Posterior cingulate gyrus (tissue), 11 donors: ENCODE measurements around the gene TMPRSS4.

Source experiments
- DNase-seq, 10 donors: peaks; one replicate each; pipeline versions ENCODE4 v3.0.0 to v3.0.0-alpha.2; 2020 to 2021; ENCODE audit warnings: mixed read lengths in 3 of 10
- intact Hi-C: fragments of 100-400 bp; cut with DNase I; formaldehyde crosslinking; loops from one replicate; pipeline ENCODE4 v1.15.1; 2023

Gene TMPRSS4

GRCh38 chr11:118098996-118099837 lies 22.3 kb downstream of the TMPRSS4 start:
- peak in 3 of 10 donors; percentile 29 to 87 (median 84) for DNase-seq
- intact Hi-C loops: no loop called here

GRCh38 chr11:118099838-118100556 lies 23.1 kb downstream of the TMPRSS4 start:
- no peak for DNase-seq

DNA sequence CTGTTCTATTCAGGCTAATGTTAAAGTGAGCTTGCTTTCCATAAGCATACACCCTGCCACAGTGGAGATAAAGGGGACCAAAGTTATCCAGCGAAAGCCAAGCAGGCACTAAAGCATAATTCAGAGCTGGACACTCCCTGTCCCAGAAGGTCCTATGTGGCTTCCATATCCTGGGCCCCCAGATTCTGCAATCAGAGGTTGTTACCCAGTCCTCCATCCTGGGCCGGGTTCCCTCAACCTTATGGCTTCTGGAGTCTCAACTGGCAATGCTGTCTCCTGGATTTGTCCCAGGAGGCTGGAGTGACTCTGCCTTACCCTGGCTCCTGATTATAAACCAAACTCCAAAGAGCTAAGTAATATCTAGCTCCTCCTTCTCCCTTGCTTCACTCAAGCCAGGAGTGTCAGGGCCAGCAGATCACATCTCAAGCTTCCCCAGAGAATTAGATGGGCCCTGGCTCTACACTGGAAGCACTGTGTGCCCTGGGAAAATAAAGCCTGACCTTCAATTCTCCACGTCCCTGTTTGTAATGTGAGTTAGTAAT lies 23.9 kb downstream of the TMPRSS4 start:
- intact Hi-C loops: no loop called here
- peak in 1 of 10 donors; percentile 16 for DNase-seq

More at GRCh38 chr11:118099838-118100556, 23.1 kb downstream of the TMPRSS4 start:
- intact Hi-C loops: no loop called here

DNA sequence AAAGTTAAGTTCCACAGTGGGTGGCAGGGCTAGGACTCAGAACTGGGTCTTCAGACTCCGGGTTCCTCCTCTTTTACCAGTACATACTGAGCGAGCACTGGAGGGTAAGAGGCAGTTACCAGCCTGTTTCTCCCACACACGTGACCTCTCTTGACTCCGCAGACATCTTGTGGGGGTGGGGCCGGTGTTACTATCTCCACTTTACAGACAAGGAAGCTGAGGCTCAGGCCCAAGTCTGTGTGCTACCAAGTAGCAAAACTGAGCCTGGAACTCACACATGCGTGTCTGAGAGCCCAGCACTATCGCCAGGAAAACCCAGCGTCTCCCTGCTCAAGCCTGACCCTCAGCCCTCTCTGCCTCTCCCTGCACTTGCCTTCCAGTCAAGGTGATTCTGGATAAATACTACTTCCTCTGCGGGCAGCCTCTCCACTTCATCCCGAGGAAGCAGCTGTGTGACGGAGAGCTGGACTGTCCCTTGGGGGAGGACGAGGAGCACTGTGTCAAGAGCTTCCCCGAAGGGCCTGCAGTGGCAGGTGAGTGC lies 25.9 kb downstream of the TMPRSS4 start:
- peak in 1 of 10 donors; percentile 49 for DNase-seq
- intact Hi-C loops: no loop called here

- intact Hi-C loops: no loop called here
- DNase-seq: peak in 1 of 10 donors; percentile 55
These were observed 27.6 kb downstream of the TMPRSS4 start for GRCh38 chr11:118104491-118104890.

DNA sequence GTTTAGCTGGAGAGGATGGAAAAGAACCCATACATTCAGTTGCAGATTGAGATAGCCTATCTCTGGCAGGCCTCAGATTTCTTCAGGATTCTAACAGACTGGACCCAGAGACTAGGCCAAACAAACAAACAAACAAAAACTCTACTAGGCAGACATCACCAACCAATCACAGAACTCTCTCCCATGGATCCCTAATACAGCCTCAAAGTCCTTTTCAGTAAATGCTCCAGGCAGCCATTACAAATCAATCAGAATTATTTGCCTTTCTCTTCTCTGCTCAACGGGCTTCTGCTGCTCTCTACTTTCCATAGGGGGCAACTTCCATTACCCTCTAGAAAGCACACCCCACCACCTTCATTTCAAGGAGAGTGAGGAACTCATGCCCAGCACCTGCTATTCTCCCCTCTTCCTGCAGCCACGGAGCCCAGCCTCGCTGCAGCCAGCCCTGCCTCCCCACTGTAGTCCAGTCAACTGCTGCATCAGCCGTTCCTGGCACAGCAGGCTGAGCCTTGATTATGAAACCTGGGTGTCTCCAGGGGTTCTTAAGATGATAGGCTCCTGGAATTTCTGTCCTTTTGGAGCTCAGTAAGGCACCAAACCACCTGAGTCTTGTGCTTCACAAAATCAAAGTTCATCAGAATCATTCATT lies 28.9 kb downstream of the TMPRSS4 start:
- peak in 1 of 10 donors; percentile 24 for DNase-seq
- intact Hi-C loops: no loop called here

- intact Hi-C loops: no loop called here
- no peak for DNase-seq
These were observed 30.0 kb downstream of the TMPRSS4 start for GRCh38 chr11:118106789-118107335.

DNA sequence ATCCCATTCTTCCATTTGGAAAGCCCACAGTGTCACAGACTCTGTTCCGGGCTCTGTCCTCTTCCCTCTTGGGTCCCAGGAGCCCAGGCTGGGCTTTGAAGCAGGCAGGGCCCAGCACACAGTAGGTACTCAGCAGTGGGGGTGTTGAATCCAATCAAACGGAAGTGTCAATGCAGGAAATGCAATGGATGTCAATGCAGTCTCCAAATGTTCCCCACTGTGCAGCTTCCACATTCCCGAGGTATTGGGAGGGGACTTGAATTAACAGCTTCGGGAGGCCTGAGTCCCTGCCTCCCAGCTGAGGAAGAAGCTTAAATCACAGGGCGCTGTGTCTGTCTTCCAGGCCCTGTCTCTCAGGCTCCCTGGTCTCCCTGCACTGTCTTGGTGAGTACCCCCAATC lies 31.6 kb downstream of the TMPRSS4 start:
- DNase-seq: peak in 1 of 10 donors; percentile 49
- intact Hi-C loops: no loop called here

DNA sequence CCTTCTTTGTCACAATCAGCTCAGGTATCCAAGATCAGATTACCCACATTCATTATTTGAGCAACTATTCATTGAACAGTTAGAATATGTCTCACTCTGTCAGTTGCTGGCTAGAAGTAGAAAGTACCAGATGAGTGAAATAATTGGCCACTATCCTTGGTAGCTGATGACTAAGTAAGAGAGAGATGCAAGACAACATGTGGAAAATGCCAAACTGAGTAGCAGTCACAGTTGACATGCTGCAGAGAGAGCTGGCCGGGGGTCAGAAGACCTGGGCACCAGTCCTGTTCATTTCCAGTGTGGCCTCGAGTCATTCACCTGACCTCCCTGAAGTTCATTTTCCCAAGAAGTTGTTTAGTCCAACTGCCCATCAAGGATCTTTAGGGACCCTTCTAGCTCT lies 32.4 kb downstream of the TMPRSS4 start:
- intact Hi-C loops: no loop called here
- DNase-seq: peak in 1 of 10 donors; percentile 15

DNA sequence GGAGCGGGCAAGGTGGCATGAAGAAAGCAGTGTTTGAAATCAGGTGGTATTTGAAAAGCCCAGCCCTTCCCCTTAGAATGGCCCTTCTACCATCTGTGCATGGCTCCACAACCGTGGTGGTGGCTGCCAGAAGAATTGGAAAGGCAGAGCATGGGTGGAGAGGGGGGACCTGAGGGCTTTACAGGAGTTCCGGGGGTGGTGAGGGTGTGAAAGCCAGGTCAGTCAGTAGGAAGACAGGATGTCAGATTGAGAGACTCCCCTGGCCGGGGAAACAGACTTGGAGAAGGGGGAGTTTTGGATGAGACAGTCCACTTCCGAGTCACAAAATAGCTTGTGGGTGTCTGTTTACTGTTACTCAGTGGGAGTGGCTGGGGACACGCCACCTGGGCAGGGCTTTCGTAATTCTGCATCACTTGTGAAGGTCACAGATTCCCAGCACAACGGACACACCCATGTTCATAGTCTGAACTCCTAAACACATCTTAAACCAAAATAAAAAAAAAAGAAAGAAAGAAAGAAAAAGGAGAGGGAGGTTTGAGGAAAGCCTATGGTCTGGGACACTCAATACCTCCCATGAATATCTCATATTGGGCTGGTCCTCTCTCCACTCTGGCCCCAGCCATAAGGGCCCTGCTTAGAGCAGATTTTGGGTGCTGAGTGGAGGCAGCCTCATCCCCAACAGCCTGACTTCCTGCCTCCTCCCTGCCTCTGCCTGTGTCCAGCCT lies 34.3 kb downstream of the TMPRSS4 start:
- peak in 1 of 10 donors; percentile 37 for DNase-seq
- intact Hi-C loops: no loop called here

DNA sequence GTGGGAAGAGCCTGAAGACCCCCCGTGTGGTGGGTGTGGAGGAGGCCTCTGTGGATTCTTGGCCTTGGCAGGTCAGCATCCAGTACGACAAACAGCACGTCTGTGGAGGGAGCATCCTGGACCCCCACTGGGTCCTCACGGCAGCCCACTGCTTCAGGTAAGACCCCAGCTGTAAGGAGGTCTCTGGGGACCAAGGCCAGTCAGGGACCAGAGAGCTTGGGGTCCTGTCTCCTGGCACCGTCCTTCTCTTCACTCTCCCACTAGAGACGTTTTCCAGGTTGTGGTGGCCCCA lies 34.8 kb downstream of the TMPRSS4 start:
- intact Hi-C loops: no loop called here
- DNase-seq: peak in 1 of 10 donors; percentile 57

- intact Hi-C loops: no loop called here
- DNase-seq: peak in 1 of 10 donors; percentile 50
These were observed 36.0 kb downstream of the TMPRSS4 start for GRCh38 chr11:118112711-118113430.

- peak in 1 of 10 donors; percentile 27 for DNase-seq
- intact Hi-C loops: no loop called here
These were observed 37.4 kb downstream of the TMPRSS4 start for GRCh38 chr11:118114266-118114665.

GRCh38 chr11:118115048-118115447 lies 38.2 kb downstream of the TMPRSS4 start:
- intact Hi-C loops: no loop called here
- peak in 1 of 10 donors; percentile 41 for DNase-seq

DNA sequence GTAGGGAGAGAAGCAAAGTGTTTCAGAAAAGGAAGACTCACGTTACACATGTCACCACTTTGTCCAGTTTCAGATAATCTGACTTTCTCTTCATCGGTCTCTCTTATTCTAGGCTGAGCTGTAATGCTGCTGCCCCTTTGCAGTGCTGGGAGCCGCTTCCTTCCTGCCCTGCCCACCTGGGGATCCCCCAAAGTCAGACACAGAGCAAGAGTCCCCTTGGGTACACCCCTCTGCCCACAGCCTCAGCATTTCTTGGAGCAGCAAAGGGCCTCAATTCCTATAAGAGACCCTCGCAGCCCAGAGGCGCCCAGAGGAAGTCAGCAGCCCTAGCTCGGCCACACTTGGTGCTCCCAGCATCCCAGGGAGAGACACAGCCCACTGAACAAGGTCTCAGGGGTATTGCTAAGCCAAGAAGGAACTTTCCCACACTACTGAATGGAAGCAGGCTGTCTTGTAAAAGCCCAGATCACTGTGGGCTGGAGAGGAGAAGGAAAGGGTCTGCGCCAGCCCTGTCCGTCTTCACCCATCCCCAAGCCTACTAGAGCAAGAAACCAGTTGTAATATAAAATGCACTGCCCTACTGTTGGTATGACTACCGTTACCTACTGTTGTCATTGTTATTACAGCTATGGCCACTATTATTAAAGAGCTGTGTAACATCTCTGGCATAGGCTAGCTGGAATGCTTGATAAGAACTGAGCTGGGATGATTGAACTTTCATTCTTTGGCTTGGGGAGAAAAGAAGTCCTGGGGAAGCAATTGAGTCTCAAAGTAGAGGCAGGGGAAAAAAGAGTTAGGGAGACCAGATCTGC lies 41.1 kb downstream of the TMPRSS4 start:
- peak in 1 of 10 donors; percentile 45 for DNase-seq
- intact Hi-C loops: no loop called here

DNA sequence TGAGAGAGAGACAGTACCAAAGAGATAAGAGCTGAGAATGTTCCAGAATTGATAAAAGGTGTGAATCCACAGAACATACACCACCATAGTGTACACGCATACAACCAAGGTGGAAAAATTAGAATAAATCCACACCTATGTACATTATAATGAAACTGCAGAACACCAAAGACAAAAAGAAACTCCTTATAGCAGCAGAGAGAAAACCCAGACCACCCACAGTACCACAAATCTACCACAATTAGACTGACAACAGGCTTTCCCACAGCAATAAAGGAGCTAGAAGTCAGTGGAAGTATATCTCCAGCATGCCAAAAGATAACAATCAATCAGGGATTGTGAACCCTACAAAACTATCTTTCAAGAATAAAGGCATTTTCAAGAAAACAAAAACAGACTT lies 43.9 kb downstream of the TMPRSS4 start:
- intact Hi-C loops: no loop called here
- no peak for DNase-seq

DNA sequence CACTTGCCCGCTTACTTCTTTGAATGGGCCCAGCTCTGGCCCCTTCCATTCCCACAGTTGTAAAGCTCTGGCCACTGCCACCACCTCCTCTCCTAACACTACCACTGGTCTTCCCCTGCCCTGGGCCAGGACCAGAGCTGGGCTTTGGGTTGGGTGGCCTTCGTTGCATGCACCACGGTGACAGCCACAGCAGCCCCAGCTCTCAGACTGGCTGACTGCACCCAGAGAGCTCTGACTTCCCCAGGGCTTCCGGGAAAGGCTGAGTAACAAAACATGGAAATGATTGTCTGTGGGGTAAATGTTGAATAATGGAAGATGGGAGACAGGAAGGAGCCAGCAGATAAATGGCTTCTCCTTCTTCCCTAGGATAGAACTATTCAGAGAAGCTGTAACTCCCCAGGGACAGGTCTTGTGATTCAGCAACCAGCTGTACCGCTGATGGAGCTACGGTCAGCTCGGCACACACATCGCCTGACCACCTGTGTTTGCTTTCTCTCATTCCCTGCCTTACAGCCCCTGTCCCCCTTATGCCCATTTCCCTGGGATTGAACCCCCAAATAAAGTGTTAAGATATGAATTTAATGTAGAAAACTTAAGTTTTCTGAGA lies 48.2 kb downstream of the TMPRSS4 start:
- DNase-seq: no peak
- intact Hi-C loops: no loop called here
